Inflammatory macrophage treated with lipopolysaccharide for 1 hour (primary cell): ENCODE results near the gene SH3GL2.

Experiments used
- DNase-seq, 2 donors: peaks; one replicate each; pipeline ENCODE4 v3.0.0-alpha.2; 2020 to 2022

The SH3GL2 gene

GRCh38 chr9:17611917-17612316, 33.1 kb downstream of the SH3GL2 start:
- no peak for DNase-seq

GRCh38 chr9:17613758-17614157, 34.9 kb downstream of the SH3GL2 start:
- no peak for DNase-seq

GRCh38 chr9:17614250-17614649, 35.4 kb downstream of the SH3GL2 start:
- no peak for DNase-seq

GRCh38 chr9:17614903-17615302, 36.0 kb downstream of the SH3GL2 start:
- DNase-seq = no peak

- no peak for DNase-seq
Measured at GRCh38 chr9:17622141-17622540, 43.3 kb downstream of the SH3GL2 start.

- DNase-seq = no peak
Measured at GRCh38 chr9:17622749-17623148, 43.9 kb downstream of the SH3GL2 start.

GRCh38 chr9:17623965-17624364, 45.1 kb downstream of the SH3GL2 start:
- no peak for DNase-seq

GRCh38 chr9:17624571-17624970, 45.7 kb downstream of the SH3GL2 start:
- no peak for DNase-seq

GRCh38 chr9:17625644-17626388, 47.0 kb downstream of the SH3GL2 start:
- no peak for DNase-seq

GRCh38 chr9:17627641-17628040, 48.8 kb downstream of the SH3GL2 start:
- no peak for DNase-seq

GRCh38 chr9:17628624-17629023, 49.8 kb downstream of the SH3GL2 start:
- no peak for DNase-seq

- no peak for DNase-seq
Measured at GRCh38 chr9:17630531-17630949, 51.7 kb downstream of the SH3GL2 start.

- no peak for DNase-seq
Measured at GRCh38 chr9:17631396-17631795, 52.5 kb downstream of the SH3GL2 start.

- no peak for DNase-seq
Measured at GRCh38 chr9:17632994-17633393, 54.1 kb downstream of the SH3GL2 start.

- no peak for DNase-seq
Measured at GRCh38 chr9:17635115-17635890, 56.4 kb downstream of the SH3GL2 start.

GRCh38 chr9:17636349-17636748, 57.5 kb downstream of the SH3GL2 start:
- DNase-seq = no peak

- no peak for DNase-seq
Measured at GRCh38 chr9:17636821-17637220, 58.0 kb downstream of the SH3GL2 start.

- DNase-seq = no peak
Measured at GRCh38 chr9:17637229-17637628, 58.4 kb downstream of the SH3GL2 start.

- no peak for DNase-seq
Measured at GRCh38 chr9:17648516-17648915, 69.7 kb downstream of the SH3GL2 start.

- DNase-seq = no peak
Measured at GRCh38 chr9:17651725-17652124, 72.9 kb downstream of the SH3GL2 start.

- no peak for DNase-seq
Measured at GRCh38 chr9:17653947-17654465, 75.1 kb downstream of the SH3GL2 start.

- DNase-seq = no peak
Measured at GRCh38 chr9:17656889-17657288, 78.0 kb downstream of the SH3GL2 start.

GRCh38 chr9:17658237-17658636, 79.4 kb downstream of the SH3GL2 start:
- DNase-seq = no peak

GRCh38 chr9:17660158-17660557, 81.3 kb downstream of the SH3GL2 start:
- DNase-seq = no peak
